Epithelial cell of prostate (primary cell): ENCODE data around the gene CDH15.
"Not testable (repeated sequence)": the region's sequence is repeated elsewhere in the genome, so short reads cannot be mapped to it uniquely, and the experiment has no call there.

Experiments used
- DNase-seq: peaks from one replicate; pipeline ENCODE4 v3.0.0-alpha.2; 2011; ENCODE audit warnings: low read depth, low spot score
- H3K27ac ChIP-seq: fragments of 450-650 bp; 2 replicates; pipeline ENCODE4 v1.5.1; 2017; ENCODE audit warnings: mild to moderate bottlenecking

CDH15 gene

DNA sequence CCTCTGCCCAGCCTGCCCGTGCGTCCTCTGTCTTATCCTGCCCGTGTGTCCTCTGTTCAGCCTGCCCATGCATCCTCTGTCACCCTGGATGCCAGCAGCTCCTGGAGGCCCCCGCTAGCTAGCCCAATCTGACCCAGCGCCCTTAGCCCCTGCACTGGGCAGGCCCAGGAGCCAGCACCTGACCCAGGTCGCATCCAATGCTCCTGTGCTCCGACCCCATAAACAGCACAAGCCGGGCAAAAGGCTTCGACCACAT is 13.1 kb downstream of the CDH15 start:
- no peak for DNase-seq

GRCh38 chr16:89184933-89185794 is 13.6 kb downstream of the CDH15 start:
- no peak for DNase-seq
- H3K27ac ChIP-seq, result no peak overlapping the region

More for the DNA sequence above, 13.1 kb downstream of the CDH15 start:
- H3K27ac ChIP-seq, result no peak overlapping the region

- not testable (repeated sequence) for H3K27ac ChIP-seq, DNase-seq
Observed at GRCh38 chr16:89185887-89186592, 14.5 kb downstream of the CDH15 start.

GRCh38 chr16:89186593-89187031 is 15.1 kb downstream of the CDH15 start:
- not testable (repeated sequence) for H3K27ac ChIP-seq, DNase-seq

GRCh38 chr16:89187032-89187769 is 15.7 kb downstream of the CDH15 start:
- DNase-seq, result no peak

GRCh38 chr16:89187770-89188392 is 16.3 kb downstream of the CDH15 start:
- DNase-seq, result no peak
- H3K27ac ChIP-seq, result no peak overlapping the region

More at GRCh38 chr16:89187032-89187769, 15.7 kb downstream of the CDH15 start:
- H3K27ac ChIP-seq, result no peak overlapping the region

DNA sequence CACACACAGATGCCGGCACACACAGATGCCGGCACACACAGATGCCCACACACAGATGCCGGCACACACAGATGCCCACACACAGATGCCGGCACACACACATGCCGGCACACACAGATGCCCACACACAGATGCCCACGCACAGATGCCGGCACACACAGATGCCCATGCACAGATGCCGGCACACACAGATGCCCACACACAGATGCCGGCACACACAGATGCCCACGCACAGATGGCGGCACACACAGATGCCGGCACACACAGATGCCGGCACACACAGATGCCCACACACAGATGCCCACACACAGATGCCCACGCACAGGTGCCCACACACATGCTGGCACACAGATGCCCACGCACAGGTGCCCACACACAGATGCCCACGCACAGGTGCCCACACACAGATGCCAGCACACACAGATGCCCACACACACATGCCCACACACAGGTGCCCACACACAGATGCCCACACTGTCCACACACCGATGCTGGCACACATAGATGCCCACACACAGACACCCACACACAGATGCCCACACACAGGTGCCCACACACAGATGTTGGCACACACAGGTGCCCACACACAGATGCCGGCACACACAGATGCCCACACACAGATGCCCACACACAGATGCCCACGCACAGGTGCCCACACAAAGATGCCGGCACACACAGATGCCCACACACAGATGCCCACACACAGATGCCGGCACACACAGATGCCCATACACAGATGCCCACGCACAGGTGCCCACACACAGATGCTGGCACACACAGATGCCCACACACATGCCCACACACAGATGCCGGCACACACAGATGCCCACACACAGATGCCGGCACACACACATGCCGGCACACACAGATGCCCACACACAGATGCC is 17.2 kb downstream of the CDH15 start:
- not testable (repeated sequence) for DNase-seq, H3K27ac ChIP-seq

DNA sequence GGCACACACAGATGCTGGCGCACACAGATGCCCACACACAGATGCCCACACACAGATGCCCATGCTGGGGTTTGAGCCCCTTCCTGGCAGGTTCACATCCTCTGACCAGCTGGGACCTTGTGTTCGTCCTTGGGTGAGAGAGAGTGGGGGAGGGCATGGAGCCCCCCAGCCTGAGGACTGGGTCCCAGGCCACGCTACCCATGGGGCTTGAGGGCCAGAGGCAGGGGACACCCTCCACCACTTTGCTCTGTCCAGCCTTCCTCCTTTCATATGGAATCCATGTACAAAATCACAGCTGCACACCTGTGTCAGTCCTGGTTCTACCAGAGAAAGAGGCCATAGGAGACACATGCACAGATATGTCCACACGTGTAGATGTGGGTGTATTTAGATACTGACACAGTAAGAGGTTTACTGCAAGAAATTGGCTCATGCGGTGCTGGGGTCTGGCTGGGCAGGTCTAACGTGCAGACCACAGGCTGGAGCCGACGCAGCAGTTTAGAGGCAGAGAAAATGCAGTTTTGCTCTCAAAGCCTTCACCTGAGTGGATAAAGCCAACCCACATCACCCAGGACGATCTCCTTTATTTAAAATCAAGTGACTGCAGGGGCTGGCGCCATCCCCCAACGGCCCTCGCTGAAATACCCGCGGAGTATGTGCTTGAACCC is 17.9 kb downstream of the CDH15 start:
- no peak for DNase-seq
- H3K27ac ChIP-seq, result no peak overlapping the region

DNA sequence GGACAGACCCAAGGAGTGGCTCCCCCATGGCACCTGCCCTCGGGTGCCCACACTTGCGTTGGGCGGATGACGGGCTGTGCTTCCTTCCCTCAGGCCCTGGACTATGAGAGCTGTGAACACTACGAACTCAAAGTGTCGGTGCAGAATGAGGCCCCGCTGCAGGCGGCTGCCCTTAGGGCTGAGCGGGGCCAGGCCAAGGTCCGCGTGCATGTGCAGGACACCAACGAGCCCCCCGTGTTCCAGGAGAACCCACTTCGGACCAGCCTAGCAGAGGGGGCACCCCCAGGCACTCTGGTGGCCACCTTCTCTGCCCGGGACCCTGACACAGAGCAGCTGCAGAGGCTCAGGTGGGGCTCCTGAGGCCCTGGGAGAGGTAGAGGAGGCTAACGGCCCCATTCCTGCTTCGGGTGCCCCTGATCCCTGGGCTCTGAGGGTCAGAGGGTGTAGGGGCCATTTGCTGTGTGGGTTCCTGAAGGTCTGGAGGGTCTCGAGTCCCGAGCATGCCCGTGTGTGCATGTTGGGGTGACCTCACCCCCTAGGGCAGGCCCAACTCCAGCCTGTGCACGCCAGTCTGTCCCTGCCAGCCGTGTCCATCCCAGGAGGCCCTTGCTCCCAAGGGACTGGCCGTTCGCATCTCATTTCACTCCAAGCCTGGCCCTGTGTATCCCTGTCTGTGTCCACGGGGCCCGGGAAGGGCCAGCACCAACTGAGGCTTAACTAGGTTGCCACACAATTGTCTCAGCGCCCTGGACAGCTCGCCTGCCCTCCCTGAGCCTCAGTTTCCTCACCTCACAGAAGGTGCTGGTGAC is 18.8 kb downstream of the CDH15 start:
- DNase-seq, result no peak
- H3K27ac ChIP-seq, result no peak overlapping the region

- no peak overlapping the region for H3K27ac ChIP-seq
- no peak for DNase-seq
Observed at GRCh38 chr16:89191033-89191900, 19.7 kb downstream of the CDH15 start.

DNA sequence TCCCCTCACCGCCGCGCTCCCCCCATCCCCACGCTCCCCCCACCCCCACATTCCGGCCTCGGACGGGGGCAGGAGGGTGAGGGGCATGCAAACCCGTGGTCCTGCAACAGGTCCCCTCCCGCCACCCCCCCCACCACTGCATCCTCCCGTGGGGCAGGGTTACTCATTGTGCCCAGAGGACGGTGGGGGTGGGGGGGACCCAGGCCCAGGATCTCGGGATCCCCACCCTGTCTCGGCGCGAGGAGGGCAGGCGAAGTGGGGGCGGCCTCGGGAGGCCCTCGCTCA is 20.3 kb downstream of the CDH15 start:
- no peak overlapping the region for H3K27ac ChIP-seq
- no peak for DNase-seq

DNA sequence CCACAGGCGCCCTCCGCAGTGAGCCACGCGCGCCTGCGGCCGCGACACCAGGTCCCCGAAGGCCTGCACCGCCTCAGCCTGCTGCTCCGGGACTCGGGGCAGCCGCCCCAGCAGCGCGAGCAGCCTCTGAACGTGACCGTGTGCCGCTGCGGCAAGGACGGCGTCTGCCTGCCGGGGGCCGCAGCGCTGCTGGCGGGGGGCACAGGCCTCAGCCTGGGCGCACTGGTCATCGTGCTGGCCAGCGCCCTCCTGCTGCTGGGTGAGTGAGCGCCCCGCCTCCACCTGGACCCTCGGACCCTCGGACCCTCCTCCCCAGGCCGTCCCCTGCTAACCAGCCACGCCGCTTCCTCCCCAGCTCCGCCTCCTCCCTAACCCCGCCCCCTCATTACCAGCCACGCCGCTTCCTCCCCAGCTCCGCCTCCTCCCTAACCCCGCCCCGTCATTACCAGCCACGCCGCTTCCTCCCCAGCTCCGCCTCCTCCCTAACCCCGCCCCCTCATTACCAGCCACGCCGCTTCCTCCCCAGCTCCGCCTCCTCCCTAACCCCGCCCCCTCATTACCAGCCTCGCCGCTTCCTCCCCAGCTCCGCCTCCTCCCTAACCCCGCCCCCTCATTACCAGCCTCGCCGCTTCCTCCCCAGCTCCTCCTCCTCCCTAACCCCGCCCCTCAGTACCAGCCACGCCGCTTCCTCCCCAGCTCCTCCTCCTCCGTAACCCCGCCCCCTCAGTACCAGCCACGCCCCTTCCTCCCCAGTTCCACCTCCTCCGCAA is 20.8 kb downstream of the CDH15 start:
- peak; percentile 44 for DNase-seq
- H3K27ac ChIP-seq, result not testable (repeated sequence)

- H3K27ac ChIP-seq, result no peak overlapping the region
- no peak for DNase-seq
Observed at GRCh38 chr16:89192956-89193575, 21.5 kb downstream of the CDH15 start.

GRCh38 chr16:89193576-89194293 is 22.2 kb downstream of the CDH15 start:
- H3K27ac ChIP-seq, result no peak overlapping the region
- no peak for DNase-seq

- no peak overlapping the region for H3K27ac ChIP-seq
- no peak for DNase-seq
Observed at GRCh38 chr16:89194340-89195311, 23.1 kb downstream of the CDH15 start.
